ENCODE data around the gene ZNF506.
"Not testable (repeated sequence)": the region's sequence is repeated elsewhere in the genome, so short reads cannot be mapped to it uniquely, and the experiment has no call there.

ZNF506 gene

GRCh38 chr19:19821366-19821951, at the start of gene ZNF506:
Gene ZNF506, minus strand, starts transcription at chr19:19821750. Its CDS starts 147 bp downstream, at chr19:19821603.
- DNase-seq = peak; percentile 54 to 98 (median 93)

GRCh38 chr19:19870086-19870485, 48.5 kb upstream of the ZNF506 start:
- not testable (repeated sequence) for DNase-seq

GRCh38 chr19:19866611-19867248, 45.2 kb upstream of the ZNF506 start:
- peak in 6 of 56 donors; percentile 2 to 32 (median 14) for DNase-seq

GRCh38 chr19:19865750-19866610, 44.4 kb upstream of the ZNF506 start, which contains the start of gene ZNF253:
Gene ZNF253, plus strand, starts transcription at chr19:19865882. Its CDS starts 115 bp downstream, at chr19:19865997.
- peak; percentile 49 to 98 (median 94) for DNase-seq

GRCh38 chr19:19860756-19861390, 39.3 kb upstream of the ZNF506 start:
- DNase-seq = peak in 1 of 56 donors; percentile 1

- DNase-seq = no peak
Measured at GRCh38 chr19:19858751-19859150, 37.2 kb upstream of the ZNF506 start.

GRCh38 chr19:19851740-19852139, 30.2 kb upstream of the ZNF506 start:
- not testable (repeated sequence) for DNase-seq

- no peak for DNase-seq
Measured at GRCh38 chr19:19849056-19849455, 27.5 kb upstream of the ZNF506 start.

GRCh38 chr19:19847781-19848180, 26.2 kb upstream of the ZNF506 start:
- no peak for DNase-seq

GRCh38 chr19:19835560-19836038, 14.0 kb upstream of the ZNF506 start:
- DNase-seq = no peak

GRCh38 chr19:19826875-19827274, 5.3 kb upstream of the ZNF506 start:
- no peak for DNase-seq

GRCh38 chr19:19823916-19824315, 2.4 kb upstream of the ZNF506 start:
- DNase-seq = no peak

- peak in 3 of 56 donors; percentile 28 to 41 (median 32) for DNase-seq
Measured at GRCh38 chr19:19821976-19822375, 426 bp upstream of the ZNF506 start.

GRCh38 chr19:19820774-19821320, 703 bp downstream of the ZNF506 start:
- no peak for DNase-seq

- DNase-seq = no peak
Measured at GRCh38 chr19:19817357-19817756, 4.2 kb downstream of the ZNF506 start.

GRCh38 chr19:19816679-19817078, 4.9 kb downstream of the ZNF506 start:
- DNase-seq = no peak

GRCh38 chr19:19811999-19812398, 9.6 kb downstream of the ZNF506 start:
- not testable (repeated sequence) for DNase-seq

GRCh38 chr19:19805480-19805879, 16.1 kb downstream of the ZNF506 start:
- no peak for DNase-seq

- DNase-seq = no peak
Measured at GRCh38 chr19:19788015-19788414, 33.5 kb downstream of the ZNF506 start.

- DNase-seq = not testable (repeated sequence)
Measured at GRCh38 chr19:19785476-19785875, 36.1 kb downstream of the ZNF506 start.

GRCh38 chr19:19782783-19783182, 38.8 kb downstream of the ZNF506 start:
- DNase-seq = no peak
